Activated naive CD8-positive, alpha-beta T cell treated with anti-CD3 and anti-CD28 coated beads, Interleukin-2, amount 10 ng/mL, durations not matched to agents 7 days and 5 days (primary cell): Measurements from ENCODE around the gene PER2. TPM values are rescaled to one million over a fixed set of nuclear protein-coding genes. Genes with fewer than 3 reads are reported as not detected.

Source experiments
- ATAC-seq: fragments of 150-1000 bp; cut with Tn5 transposase; one replicate; pipeline ENCODE4 v1.10.0; 2021; ENCODE audit warnings: low read depth, moderate library complexity
- POLR2A ChIA-PET: fragments of 350-600 bp; sonication (Branson Sonifier 250); formaldehyde crosslinking; loops from one replicate; lab custom pipeline; 2021; ENCODE audit warnings: antibody characterized with exemption; lab: Charles Lee
- DNase-seq: peaks from one replicate; pipeline ENCODE4 v3.0.0; 2021
- H3K27ac Mint-ChIP-seq: one replicate; pipeline ENCODE4 v1.8.0; 2022; ENCODE audit warnings: mild to moderate bottlenecking, mixed read lengths
- H3K27me3 Mint-ChIP-seq: one replicate; pipeline ENCODE4 v1.8.0; 2022; ENCODE audit warnings: mild to moderate bottlenecking, moderate library complexity, mixed read lengths
- H3K36me3 Mint-ChIP-seq: one replicate; pipeline ENCODE4 v1.8.0; 2021; ENCODE audit warnings: mild to moderate bottlenecking, mixed read lengths
- H3K4me1 Mint-ChIP-seq: one replicate; pipeline ENCODE4 v1.8.0; 2021; ENCODE audit warnings: mixed read lengths
- H3K4me3 Mint-ChIP-seq: one replicate; pipeline ENCODE4 v1.8.0; 2022; ENCODE audit warnings: mild to moderate bottlenecking, moderate library complexity, mixed read lengths
- H3K9me3 Mint-ChIP-seq: one replicate; pipeline ENCODE4 v1.8.0; 2021; ENCODE audit warnings: mixed read lengths
- total RNA-seq, 2 experiments: library from RNA; stranded (reverse); gene quantifications; one replicate each; pipeline ENCODE4 v1.2.3, GENCODE V29; 2021

Gene PER2
- total RNA-seq, 2 experiments from 2014 or later = 13.0 to 13.7 TPM

DNA sequence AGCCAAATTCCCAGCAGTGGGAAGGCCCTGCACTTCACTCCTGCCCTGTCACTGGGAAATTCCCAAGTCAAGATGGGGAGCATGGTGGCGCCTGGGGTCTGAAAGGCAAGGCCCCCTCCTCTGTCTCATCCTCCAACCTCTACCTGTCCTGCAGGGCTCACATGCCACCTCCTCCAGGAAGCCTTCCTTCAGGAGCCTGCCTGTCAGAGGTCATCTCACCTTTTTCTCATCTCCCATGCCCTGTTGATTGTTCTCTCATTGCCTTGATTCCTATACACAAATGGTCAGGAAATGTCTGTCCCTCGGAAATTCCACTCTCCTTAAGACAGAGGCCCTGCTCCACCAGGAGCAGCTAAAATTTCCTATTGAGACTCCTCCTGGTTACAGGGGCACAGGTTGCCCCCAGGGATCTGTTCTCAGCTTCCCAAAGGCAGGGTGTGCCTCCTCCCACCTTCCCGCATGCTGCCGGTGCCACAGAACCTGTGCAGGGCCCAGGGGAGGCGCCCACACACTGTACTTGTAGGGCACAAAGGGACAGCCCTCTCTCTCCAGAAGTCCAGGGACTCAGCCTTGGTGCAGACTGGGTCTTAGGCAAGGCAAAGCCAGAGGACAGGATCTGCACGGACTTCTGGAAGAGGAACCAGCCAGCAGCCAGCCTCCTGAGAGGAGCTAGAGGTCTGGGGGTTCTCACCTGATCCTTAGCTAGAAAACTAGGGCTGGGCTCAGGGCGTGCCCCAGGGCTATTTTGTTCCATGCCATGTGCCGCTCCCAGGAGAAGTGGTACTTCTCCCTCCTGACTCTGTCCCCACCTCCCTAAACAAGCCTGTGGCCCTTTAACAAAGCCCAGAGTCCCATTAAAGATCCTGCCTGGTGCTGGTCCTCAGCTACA is 61.5 kb downstream of the PER2 start:
- ATAC-seq (no peak), DNase-seq (no peak)
- peaks cover 13% of the 10 kb centered on the region for H3K27me3 Mint-ChIP-seq
- peaks cover 1% of the 10 kb centered on the region for H3K9me3 Mint-ChIP-seq
- peaks cover 1% of the 10 kb centered on the region for H3K36me3 Mint-ChIP-seq
- no peak overlapping the region for H3K27ac Mint-ChIP-seq
- POLR2A ChIA-PET = no interaction called here
- peaks cover 12% of the 10 kb centered on the region for H3K4me1 Mint-ChIP-seq
- H3K4me3 Mint-ChIP-seq = no peak overlapping the region

DNA sequence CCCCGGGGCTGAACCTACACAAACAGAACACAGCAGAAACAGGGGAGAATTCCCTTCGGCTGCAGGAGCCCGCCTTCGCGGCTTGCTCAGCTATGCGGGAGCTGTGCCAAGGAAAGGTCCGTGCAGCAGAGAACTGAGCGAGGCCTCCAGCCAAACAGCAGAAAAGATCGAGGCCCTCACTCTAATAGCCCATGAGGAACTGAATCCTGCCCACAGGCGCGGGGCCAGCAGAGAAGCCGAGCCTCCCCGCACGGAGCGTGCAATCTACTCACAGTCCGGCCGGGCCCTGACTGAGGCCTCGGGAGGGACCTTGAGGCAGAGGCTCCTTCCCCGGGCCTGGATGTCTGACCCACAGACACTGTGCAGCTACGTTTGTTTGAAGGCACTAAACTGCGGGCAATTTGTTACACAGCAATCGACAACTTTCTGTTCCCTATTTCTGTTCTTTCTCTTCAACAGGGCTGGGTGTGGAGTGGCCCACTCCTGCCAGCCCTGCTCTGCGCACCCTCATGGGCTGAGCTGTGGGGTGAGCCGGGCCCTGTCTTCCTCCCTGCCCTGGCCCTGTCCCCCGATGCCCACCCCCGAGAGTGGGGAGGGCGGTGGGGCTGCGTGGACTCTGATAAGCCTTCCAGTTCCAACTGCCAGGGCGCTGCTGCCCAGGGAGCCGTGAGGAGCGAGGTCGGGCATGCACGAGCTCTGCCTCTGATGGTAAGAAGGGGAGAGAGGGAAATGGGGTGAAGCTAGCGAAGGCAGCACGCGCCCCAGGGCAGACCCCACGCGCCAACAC is 62.3 kb downstream of the PER2 start:
- ATAC-seq (no peak), DNase-seq (no peak)
- Mint-ChIP-seq H3K4me1 (peaks cover 10% of the 10 kb centered on the region), H3K27me3 (peaks cover 7% of the 10 kb centered on the region), H3K36me3 (peaks cover 1% of the 10 kb centered on the region), H3K4me3 (no peak overlapping the region), H3K9me3 (no peaks in the 10 kb centered on the region), H3K27ac (no peak overlapping the region)
- POLR2A ChIA-PET = no interaction called here

DNA sequence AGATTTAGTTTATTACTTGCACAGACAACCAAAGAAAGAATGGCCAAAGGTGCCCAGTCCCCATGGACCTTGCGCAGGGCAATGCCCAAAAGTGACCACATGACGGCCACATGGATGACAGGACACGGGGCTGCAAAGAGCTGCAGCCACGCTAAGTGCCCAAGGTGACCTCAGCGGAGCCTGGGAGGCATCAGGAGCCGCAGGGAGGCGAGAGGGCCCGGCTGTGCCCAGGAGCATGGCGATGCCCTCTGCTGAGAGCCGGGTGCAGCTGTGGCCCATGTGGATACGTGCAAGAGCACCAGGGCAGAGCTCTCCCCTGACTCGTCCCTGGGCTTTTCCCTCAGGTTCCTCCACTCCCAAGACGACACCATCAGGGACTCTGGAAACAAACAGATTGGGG is 63.3 kb downstream of the PER2 start:
- Mint-ChIP-seq H3K4me3 (no peak overlapping the region), H3K36me3 (peaks cover 1% of the 10 kb centered on the region), H3K27ac (no peak overlapping the region), H3K4me1 (peaks cover 5% of the 10 kb centered on the region), H3K9me3 (no peaks in the 10 kb centered on the region), H3K27me3 (peaks cover 3% of the 10 kb centered on the region)
- no peak for DNase-seq
- POLR2A ChIA-PET = no interaction called here
- no peak for ATAC-seq

DNA sequence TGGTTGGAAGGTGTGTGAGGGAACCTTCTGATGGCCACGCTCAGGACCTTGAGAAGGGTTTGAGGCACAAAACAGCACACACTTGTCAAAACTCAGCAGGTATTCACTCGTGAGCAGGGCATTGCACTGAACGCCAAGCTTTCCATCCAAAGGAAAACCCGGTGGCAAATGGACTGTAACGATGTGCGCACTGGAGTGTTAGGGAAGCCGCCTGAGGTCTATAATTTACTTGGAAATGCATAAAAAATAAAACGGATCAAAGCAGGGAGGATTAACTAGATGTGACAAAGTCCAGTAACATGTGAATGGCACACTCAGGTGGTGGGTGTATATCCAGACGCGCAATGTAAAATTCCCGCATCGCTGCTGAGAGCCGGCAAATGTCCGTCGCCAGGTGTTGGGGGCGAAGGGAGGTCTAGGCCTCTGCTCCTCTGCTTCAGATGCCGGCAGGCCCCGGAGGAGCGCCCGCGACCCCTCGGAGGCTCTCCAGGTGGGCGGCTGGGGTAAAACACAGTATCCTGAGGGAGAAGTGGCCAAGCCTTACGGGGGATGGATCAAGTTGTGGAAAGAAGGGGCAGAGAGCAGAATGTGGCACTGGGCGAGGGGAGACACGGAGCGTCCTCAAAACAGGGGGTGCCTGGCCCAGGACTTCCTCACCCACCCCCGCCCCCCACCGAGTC is 63.9 kb downstream of the PER2 start:
- Mint-ChIP-seq H3K4me1 (peaks cover 5% of the 10 kb centered on the region), H3K4me3 (no peak overlapping the region), H3K27ac (no peak overlapping the region), H3K27me3 (no peaks in the 10 kb centered on the region), H3K36me3 (no peaks in the 10 kb centered on the region), H3K9me3 (no peaks in the 10 kb centered on the region)
- no peak for ATAC-seq
- POLR2A ChIA-PET = no interaction called here
- no peak for DNase-seq

DNA sequence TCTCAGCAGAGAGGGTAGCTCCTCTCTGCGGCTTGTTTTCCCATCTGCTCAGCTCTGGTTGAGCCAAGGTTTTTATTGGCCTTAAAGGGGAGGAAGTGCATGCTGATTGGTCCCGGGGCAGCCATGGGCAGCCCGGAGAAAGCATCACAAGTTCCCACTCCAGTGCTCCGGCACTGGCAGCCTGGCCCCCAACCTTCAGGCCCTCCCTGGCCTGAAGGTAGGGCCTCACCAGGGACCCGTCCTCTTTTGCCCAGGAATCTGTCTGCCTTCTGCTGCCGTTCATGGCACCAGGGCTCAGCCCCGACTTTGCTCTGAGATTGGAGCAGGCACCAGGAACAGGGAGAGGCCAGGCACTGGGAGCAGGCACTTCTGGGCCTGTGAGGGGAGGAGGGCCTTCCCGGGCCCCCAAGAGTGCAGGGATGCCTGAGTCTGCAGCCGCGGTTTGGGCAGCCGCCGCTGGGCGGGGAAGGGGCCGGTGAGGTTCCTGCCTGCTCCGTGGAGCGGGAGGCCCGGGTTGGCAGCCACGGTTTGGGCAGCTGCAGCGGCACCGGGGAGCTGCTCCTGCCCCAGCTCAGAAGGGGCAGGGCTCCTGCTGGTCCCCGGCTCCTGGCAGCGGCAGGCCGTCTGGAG is 67.4 kb downstream of the PER2 start:
- DNase-seq (no peak), ATAC-seq (no peak)
- H3K36me3 Mint-ChIP-seq = no peaks in the 10 kb centered on the region
- H3K4me1 Mint-ChIP-seq = no peaks in the 10 kb centered on the region
- POLR2A ChIA-PET = no interaction called here
- H3K27ac Mint-ChIP-seq = no peak overlapping the region
- no peak overlapping the region for H3K4me3 Mint-ChIP-seq
- H3K27me3 Mint-ChIP-seq = peaks cover 3% of the 10 kb centered on the region
- H3K9me3 Mint-ChIP-seq = no peaks in the 10 kb centered on the region

DNA sequence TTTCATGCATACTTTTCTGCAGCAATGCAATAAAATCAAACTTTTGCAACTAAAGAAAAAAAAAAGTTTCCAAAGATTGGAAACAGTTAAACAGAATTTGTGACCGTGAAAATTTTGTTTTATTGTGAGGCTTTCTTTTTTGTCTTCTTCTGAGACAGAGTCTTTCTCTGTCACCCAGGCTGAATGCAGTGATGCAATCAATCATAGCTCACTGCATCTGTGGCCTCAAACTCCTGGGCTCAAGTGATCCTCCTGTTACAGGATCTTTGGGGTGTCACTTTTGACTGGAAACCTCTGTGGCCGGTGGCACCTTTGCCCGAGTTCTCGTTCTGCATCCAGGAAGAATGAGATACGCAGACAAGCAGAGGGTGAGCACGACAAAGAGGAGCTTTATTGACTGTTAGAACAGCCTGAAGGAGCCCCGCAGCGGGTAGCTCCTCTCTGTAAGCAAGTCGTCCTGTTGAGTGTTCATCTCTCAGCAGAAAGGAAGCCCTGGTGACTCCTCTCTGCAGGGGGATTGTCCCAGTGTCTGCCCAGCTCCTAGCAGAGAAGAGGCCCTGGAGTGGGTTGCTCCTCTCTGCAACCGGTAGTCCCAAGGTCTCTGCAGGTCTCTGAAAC is 68.0 kb downstream of the PER2 start:
- H3K36me3 Mint-ChIP-seq = no peaks in the 10 kb centered on the region

DNA sequence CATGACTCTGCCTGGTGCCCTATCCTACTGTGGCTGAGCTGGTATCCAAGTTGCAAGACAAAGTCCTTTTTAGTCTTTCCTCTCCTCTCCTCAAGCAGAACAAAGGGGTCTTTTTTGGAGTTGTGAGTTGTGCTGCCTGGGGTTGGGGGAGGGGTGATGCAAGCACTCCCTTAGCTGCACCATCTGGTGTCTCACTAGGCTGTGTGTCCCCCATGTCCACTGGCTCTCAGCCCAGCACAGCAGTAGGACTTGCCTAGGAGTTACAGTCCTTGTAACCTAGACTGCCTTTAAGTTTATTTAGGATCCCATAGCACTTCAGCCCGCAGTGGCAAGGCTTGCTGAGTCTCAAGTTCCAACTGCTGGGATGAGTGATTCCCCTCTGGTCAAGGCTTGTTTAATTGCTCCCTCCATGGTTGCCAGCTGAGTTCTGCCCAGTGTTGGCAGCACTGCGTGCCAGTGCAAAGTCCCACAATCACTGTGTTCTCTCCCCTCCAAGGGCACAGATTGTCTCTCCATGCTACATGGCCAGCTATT is 71.7 kb downstream of the PER2 start:
- POLR2A ChIA-PET = no interaction called here
- DNase-seq (no peak), ATAC-seq (no peak)
- no peaks in the 10 kb centered on the region for H3K36me3 Mint-ChIP-seq
- no peak overlapping the region for H3K4me3 Mint-ChIP-seq
- H3K4me1 Mint-ChIP-seq = no peaks in the 10 kb centered on the region
- no peak overlapping the region for H3K27ac Mint-ChIP-seq
- peaks cover 40% of the 10 kb centered on the region for H3K27me3 Mint-ChIP-seq
- H3K9me3 Mint-ChIP-seq = no peaks in the 10 kb centered on the region

More for the DNA sequence above, 68.0 kb downstream of the PER2 start:
- Mint-ChIP-seq H3K4me1 (no peaks in the 10 kb centered on the region), H3K27me3 (peaks cover 9% of the 10 kb centered on the region), H3K4me3 (no peak overlapping the region), H3K9me3 (no peaks in the 10 kb centered on the region), H3K27ac (no peak overlapping the region)
- DNase-seq = no peak
- POLR2A ChIA-PET = no interaction called here
- ATAC-seq = no peak

DNA sequence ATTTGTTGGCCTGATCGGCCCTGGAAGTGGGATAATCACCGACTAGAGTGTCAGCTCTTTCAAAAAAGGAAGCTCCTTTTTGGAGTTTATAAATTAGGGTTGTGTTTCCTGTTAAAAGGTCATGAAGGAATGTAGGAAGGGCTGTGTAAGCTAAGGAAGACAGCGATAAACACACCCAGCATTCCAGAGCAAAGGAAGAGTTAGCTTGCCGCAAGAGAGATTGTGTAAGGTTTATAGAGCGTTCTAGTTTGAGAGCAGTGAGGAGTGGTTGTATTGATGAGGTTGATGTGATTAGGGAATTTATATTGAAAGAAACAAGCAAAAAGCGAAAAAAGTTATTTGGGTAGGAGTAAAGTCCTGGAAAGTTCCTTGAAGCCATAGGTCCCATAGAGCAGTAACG is 81.4 kb downstream of the PER2 start:
- H3K4me1 Mint-ChIP-seq = peaks cover 5% of the 10 kb centered on the region
- DNase-seq (no peak), ATAC-seq (no peak)
- H3K9me3 Mint-ChIP-seq = no peaks in the 10 kb centered on the region
- peaks cover 12% of the 10 kb centered on the region for H3K27me3 Mint-ChIP-seq
- no peak overlapping the region for H3K4me3 Mint-ChIP-seq
- POLR2A ChIA-PET = interaction anchor here (0.6 kb wide), 1 partner anchor 202 kb away, joined by 4 read pairs; no protein-coding TSS in a partner anchor
- no peak overlapping the region for H3K27ac Mint-ChIP-seq
- peaks cover 4% of the 10 kb centered on the region for H3K36me3 Mint-ChIP-seq

DNA sequence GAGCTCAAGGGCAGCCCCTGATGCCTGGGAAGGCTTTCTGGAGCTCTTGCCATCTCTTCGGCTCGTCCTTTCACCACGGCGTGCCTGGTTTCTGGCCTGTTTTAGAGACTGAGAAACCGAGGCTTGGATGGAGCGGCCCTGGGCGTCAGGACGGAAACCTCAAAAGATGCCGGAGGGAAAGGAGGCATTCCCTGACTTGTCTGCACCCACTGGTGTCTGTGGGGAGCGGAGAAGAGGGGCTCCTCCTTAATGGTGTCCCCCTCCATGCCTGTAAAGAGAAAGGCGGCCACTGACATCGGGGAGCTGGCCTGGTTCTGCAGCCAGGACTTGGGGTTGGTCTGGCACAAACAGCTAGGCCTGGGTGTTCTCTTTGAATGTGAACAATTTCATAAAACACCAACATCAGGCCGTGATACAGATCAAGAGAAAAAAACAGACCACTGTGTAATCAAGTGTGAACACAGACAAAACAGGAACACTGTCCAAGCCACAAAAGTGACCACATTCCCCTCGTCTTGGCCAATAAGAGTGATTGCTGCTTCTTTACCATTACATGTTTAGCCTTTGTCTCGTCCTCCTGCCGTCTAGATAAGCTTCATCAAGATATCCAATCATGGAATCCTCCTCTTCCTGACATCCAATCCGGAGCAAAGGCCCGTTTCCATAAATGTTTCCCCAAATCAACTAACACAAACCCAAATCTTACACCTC is 84.3 kb downstream of the PER2 start:
- peak; percentile 16 for ATAC-seq
- POLR2A ChIA-PET = interaction anchor here (1.0 to 2.3 kb wide), 2 partner anchors 27 to 224 kb away, joined by 3 to 8 read pairs; no protein-coding TSS in a partner anchor
- H3K27me3 Mint-ChIP-seq = peaks cover 2% of the 10 kb centered on the region

DNA sequence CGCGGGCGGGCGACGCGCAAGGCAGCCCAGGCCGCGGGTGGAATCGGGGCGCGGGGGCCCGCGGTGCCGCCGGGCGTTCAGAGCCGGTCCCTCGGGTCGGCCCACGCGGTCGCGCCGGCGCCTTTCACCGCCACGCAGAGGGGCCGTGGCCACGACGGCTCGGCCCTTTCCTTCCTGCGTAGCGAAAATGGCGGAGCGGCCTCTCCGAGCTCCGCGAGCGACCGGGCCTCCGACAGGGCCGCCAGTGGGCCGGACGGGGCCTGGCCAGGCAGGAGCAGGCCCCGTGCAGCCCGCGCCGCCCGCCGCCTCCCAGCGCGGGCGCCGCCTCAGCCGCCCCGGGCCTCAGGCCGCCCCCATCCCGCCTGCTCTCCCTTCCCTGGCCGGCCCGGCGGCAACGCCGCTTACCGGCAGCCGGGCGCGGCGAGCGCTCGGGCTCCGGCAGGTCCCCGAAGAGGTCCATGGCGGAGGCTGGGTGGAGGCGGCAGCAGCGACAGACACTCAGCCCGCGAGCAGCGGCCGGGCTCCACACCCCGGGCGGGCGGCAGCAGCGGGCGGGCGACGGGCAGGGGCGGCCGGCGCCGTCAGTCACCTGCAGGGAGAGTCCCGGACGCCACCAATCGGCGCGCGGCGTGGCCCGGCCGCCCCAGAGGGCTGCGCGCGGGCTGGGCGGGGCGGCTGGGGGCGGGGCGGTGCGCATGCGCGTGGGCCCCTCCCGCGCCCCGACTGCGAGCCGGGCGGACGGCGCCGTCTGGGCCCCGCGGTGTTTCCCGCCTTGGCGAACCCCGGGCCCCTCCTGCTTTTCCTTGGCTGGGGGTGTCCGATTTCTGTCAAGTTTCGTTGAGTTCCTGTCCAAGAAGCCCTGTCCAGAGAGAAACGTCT is 85.1 kb downstream of the PER2 start, which contains the start of gene ILKAP:
Gene ILKAP (minus strand): TSS at position 602 of the 879 bp plus-strand sequence. CDS start 142 bp downstream, at position 460.
- Mint-ChIP-seq H3K36me3 (peaks cover 4% of the 10 kb centered on the region), H3K27me3 (peaks cover 2% of the 10 kb centered on the region), H3K4me1 (peaks cover 24% of the 10 kb centered on the region), H3K4me3 (peak within 1 kb of the TSS; percentile 86), H3K9me3 (no peaks in the 10 kb centered on the region), H3K27ac (peak within 1 kb of the TSS; percentile 85)
- POLR2A ChIA-PET = interaction anchor here (0.8 to 2.3 kb wide), 10 partner anchors 11 to 280 kb away, joined by 3 to 8 read pairs (median 4); partner anchors contain the start of gene SCLY
- ATAC-seq (peak; percentile 97), DNase-seq (peak; percentile 96)

More for the DNA sequence above, 84.3 kb downstream of the PER2 start:
- H3K36me3 Mint-ChIP-seq = peaks cover 4% of the 10 kb centered on the region
- H3K4me3 Mint-ChIP-seq = peak overlapping the region; percentile 80
- no peaks in the 10 kb centered on the region for H3K9me3 Mint-ChIP-seq
- H3K27ac Mint-ChIP-seq = peak overlapping the region; percentile 79
- no peak for DNase-seq
- peaks cover 21% of the 10 kb centered on the region for H3K4me1 Mint-ChIP-seq
